T-helper 1 cell (primary cell): ENCODE data around the gene WASF1.

ENCODE experiments used
- DNase-seq, 5 donors: peaks; one replicate each; pipeline ENCODE4 v3.0.0-alpha.2; 2012 to 2020
- total RNA-seq, 4 donors: gene quantifications; one replicate each; lab custom pipeline; 2026; lab: John Stamatoyannopoulos, UW

The WASF1 gene
- total RNA-seq, result 0.30 to 1.9 (median 0.39) reads per million in 4 donors

DNA sequence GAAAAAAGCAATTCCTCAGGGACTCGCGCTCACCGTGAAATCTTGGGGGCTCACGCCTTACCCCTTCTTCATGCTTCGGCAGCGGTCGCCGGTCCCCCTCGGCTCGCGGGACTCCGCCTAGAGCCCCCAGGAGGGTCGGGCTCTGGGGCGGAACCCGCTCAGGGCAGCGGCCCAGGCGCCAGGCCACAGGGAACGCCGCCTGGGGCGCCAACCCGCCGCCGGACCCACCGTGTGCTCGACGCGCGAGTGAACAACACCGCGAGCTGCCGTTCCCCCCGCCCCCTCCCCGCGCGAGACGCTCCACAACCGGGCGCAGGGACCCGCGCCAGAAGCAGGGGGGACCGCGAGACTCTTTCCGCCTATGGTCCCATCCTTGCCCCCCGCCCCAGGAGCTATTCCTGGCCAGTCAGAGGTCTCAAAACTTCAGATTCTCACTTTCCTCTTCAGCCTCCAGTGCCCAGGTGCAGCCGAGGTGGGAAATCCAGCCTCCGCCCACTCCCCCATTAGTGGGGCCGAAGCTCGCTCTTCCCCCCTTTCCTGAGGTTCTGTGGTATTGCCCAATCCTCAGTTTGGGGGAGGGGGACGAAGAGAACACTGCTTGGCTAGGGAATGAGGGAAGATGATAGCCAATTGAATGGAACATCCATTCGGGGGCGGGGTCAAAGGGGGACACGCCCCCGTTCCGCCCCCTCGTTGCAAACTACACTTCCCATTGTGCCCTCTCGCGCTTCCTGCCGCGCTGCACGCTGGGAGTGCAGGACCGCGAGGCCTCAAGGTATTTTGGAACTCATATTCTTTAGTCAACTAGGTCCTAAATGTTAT, at the start of gene WASF1:
WASF1 (minus strand) TSS at position 265 of the 822 bp plus-strand sequence. CDS start 52,069 bp downstream, outside the sequence.
- DNase-seq, result peak; percentile 79 to 94 (median 86)

DNA sequence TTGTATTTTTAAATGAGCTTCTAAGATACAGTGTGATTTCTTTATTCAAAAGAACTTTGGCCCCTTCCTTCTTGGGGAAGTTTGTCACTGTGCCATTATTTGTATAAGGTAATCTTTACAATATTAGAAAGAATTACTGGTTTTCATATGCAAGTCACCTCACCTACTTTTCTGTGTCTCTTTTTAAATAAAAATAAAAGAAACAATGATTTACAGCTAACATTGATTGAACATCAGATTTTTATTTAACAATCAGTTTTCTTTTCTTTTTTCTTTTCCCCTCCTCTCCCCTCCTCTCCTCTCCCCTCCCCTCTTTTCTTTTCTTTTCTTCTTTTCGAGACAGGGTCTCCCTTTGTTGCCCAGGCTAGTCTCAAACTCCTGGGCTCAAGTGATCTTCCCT, 46.8 kb upstream of the WASF1 start:
- DNase-seq, result no peak

DNA sequence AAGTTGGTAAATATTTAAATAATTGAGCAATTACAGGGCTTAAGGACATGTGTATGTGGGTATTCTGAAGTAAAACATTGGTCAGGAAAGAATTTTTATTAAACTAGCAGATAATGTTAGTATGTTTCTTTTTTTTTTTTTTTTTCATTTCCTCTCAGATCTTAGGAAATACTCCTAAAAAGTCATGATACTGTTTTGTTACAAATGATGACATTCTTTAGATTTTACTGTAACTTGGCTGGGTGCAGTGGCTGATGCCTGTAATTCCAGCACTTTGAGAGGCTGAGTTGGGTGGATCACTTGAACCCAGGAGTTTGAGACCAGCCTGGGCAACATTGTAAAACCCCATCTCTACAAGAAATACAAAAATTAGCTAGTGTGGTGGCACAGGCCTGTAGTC, 42.3 kb upstream of the WASF1 start:
- no peak for DNase-seq

DNA sequence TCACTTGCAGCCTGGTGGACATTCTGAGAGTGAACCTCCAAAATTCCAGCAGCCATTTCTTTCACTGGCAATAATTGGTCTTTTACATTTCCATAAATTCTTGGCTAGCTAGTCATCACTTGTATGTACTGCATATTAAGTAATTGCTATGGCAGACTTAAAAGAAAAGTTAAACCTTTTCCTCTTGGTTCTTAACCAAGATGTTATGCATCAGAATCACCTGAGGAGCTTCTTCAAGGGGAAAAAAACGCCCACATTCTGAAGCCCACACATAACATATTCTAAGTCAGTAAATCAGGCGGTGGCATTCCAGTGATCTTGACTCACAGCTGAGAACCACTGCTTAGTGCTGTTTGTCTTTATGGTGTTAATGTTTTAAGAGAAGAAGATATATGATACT, 37.8 kb upstream of the WASF1 start:
- no peak for DNase-seq

DNA sequence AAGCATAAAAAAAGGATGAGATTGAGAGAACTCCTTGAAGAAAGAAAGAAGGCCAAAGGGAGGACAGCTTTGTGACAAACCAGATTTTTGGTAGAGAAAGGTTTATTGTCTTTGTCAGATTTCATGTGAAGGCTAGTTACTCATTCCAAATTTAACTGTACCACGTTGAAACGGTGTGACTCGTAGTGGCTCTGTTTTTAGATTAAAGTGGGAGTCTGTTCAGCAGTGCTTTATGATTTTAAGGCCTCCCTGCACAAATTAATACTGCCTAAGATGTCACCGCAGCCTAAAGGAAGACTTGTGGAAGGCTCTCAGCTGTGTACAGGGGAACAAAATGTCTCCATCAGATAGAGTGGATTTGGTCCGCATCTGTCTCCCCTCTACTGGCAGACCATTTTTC, 36.7 kb upstream of the WASF1 start:
- DNase-seq, result no peak

DNA sequence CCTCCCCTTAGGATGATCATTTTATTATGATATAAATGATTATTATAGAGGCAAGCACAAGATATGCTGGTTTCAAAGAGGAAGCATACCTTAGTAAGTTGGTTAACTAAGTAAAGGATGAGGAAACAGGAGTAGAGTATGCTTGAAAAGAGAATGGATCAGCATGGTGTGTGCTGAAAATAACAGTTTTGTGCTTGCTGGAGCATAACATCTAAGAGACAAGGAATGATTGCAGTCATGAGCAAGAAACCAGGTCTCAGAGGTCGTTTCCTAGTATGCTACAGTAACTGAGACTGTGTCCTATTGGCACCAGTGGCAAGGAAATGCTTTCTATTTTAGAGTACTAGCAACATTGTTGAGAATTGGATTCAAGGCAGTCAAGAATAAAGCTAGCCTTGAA, 34.9 kb upstream of the WASF1 start:
- no peak for DNase-seq

DNA sequence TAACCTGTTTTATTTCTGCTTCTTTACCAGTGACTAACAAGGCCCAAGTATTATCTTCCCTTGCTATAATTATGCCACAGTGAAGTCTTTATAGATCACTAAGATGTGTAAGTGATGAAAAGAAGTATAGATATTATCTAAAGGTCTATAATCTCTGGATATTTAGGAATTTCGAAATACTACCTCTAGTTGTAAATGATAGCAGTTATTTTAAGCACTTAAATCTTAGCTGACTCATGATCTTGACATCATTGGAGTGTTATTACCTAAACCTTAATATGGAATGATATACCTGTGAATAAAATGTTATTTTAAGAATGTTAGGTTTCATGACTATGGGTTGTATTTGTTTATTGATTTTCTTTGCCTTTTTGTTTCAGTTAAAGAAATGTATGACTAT, 32.3 kb upstream of the WASF1 start:
- DNase-seq, result no peak

DNA sequence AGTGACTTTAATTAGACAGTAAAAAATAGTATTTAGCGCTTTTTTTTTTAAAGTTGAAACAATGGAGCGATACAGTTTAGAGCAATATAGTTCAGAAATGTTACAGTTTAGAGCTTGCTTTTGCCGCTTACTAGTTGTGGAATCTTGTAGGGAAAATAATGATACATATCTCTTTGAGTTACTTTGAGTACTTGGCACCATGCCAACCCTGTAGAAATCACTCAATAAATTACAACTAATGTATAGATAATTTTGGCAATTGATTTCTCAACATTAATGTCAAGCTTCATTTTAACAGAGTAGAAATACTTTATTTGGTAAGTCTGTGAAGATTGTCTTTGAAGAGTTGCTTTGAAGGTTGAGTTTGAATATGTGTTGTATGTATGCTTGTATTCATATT, 28.2 kb upstream of the WASF1 start:
- no peak for DNase-seq

DNA sequence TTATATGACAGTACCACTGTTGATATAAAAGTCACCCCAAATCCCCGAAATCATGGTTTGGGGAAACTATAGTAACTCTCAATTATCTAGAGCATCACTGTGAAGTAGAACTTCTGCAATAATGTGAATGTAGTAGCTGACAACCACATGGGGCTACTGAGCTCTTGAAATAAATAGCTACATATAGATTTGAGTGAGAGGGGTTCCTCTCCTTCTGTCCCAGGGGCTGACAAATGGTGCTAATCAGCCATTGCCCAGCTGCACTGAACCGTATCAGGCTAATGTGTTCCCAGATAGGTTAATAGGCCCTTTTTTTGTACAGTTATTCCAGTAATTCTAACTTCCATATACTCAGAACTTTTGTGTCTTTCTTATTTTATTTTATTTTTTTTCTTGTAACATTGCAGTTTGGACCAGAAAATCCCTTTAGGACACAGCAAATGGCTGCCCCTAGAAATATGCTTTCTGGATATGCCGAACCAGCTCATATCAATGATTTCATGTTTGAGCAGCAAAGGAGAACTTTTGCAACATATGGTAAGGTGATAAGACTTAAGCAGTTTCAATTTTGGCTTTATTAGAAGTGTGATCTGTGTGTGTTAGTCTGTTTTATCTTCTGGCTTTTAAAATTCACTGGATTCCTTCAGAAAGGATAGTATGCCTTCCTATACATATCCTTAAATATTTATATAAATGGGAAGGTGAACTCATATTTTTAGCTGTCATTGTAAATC, 21.8 kb upstream of the WASF1 start:
- no peak for DNase-seq

DNA sequence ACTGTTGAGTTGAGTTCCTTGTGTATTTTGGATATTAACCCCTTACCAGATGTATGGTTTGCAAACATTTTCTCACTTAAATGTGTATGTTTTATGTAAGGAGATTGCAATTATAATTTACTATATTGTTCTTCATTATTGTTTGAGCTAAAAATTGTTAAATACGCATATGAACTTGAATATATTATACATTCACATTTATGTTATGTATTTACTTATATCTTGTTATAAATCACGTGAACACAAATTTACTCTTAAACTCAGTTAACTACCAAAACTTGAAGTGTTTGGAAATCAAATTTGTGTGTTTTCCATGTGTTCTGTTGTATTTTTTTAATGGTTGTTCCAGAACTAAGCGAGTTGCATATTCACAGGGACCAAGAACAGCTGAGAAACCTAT, 19.1 kb upstream of the WASF1 start:
- no peak for DNase-seq

DNA sequence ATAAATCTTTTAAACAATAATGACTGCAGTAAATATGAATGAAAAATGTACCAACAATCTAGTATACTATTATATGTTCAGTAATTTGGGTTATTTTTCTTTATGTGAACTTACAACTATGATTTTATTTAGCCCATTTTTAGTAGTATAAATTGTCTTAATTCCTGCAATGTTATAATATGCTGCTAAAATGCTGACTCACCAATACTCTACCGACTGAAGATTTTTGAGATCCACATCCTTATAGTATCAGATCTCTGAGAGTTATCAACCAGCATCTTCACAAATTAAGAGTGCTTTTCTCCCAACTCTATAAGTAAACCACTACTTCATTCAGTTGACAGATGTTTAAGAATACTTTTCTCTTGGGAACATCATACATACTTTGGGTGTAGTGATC, 17.4 kb upstream of the WASF1 start:
- no peak for DNase-seq

DNA sequence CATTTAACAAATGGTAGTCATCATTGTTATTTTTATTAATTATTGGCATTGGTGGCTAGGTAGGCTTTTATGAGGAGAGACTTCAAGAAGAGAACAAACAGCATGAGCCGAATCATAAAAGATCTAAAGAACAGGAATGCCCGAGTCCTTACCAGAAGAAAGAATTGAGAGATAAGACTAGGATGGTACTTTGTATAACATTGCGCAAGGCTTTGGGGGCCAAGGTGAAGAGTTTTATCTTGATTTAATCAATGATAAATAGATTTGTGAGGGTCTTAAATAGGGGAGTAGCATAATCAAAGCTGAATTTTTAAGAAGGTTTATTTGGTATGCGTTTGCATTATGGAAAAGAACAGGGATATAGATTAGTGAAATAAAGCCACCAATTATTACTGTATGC, 16.2 kb upstream of the WASF1 start:
- DNase-seq, result no peak

DNA sequence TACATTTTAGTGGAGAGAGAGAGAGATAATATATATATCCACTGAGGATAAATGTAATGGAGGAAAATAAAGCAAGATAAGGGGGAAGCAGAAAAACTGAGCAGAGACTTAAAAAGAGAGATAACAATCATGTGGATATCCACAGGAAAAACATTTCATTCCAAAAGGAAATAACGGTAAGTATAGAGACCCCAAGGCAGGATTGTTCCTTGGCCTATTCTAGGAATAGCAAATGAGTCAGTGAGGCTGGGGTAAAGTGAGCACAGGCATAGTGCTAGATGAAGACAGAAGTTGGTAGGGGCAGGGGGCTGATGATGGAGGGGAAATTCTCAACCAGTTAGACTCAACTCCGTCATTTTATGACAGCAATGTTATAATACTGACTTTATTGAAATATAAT, 12.0 kb upstream of the WASF1 start:
- no peak for DNase-seq

DNA sequence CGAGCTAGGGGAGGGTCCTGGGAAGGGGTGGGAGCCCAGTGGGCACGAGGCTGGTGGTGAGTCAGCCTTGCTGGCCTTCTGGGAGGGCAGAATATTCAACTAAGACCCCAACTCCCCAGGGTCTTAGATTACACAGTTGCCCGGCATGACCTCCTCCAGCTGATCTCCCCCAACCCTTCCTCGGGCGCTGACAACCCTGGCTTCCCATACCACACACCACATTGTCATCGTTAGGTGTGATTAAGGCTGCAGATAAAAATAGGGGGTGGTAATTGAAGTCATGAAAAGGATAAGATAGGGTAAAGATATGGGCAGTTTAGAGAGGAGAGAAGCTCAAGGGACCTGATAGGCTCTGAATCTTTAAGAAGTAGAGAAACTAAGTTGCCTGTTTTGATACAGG, 11.3 kb upstream of the WASF1 start:
- DNase-seq, result no peak

DNA sequence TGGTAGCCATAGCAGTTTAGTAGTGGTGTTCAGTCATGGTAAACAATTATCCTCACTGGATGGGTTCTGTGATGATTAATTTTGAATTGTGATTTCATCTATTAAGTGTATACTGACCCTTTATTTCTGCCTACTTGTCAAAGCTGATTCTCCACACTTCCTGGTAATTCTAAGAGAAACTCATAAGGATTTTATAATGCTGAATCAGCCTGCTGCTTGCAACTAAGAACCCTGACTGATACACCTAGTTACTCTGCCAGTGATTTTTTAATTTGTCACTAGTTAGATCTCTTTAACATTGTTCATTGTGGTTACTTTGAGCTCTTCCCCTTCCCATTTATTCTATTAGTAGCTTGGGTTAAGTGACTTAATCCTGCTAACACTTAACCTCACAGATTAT, 9.3 kb upstream of the WASF1 start:
- DNase-seq, result no peak

DNA sequence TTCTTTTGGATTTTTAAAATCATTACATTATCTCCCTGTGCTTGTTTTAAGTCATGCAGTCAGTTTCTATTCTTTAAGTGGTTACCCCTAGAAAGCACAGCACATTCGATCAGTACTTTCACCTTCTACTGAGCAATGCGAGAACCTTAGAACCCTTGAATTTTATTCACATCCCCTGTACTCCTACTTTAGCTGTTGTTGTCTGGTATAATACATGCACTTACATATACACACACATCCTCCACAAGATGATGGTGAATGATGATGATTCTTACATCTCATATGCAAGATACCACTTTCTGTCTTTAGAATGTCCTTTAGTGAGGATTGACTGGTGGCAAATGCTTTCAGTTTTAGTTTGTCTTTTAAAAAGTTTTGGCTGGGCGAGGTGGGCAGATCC, 6.4 kb upstream of the WASF1 start:
- DNase-seq, result peak in 1 of 5 donors; percentile 9

DNA sequence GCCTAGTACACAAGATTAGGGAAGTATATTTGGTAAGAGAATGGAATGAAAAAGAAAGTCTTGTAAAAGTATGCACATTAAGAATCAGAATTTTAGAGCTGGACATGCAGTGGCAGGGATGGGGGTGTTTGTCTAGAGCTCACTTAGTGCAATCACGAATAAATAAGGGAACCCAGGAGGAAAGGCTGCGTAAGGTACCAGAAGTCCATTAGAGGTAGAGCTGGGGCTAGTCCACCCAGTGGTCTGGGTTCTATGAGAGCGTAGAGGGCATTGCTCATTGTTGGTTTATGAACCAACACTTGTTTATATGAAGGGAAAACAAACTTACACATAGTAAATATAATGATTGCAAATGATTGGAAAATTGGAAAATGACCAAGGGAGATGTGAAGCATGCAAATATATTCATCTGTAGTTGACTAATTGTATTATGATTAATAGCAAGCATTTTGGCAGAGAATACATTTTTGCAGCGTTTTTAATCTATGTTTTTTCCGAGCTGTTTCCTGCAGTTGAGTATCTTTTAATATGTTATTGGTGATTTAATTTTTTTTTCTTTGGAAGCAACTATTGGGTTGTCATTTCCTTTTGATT, 3.9 kb upstream of the WASF1 start:
- DNase-seq, result no peak

DNA sequence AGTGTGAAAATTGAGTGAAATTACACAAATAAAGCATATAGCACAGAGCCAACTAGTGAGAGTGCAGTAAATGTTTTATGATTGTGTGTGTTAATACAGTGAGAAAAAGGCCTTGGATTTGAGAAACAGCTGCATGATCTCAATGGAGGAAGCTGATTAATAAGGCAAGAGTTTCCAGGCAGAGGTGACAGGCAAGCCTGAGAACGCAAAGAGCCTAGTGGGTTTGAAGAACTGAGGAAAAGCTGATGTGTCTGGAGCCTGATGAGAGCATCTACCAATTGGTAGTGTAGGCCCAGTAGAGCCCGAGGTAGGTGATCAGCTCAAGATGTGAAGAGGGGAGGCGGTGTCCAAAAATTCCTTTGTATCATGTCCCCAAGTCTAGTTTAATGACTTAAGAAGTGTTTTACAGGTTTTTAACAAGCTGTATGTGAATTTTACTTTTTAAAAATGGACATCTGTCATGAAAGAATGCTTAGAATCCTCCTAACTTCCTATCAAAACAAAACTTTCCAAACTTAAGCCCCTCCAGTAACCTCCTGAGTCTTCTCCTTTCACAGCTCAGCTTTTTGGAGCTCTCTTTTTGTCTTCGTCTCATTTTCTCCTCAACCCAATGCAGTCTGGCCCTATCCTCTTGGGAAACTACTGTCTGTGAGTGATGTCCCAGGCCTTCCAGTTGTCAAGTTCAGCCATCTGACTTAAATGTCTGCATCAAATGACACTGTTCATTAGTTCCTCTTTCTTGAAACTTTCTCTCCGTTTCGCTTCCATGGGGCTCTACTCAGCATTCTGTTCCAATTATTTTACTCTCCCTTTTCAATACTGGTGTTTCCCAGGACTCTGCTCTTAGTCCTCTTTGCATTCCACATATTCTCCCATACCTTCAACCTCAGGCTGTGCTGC, 1.9 kb upstream of the WASF1 start:
- no peak for DNase-seq

DNA sequence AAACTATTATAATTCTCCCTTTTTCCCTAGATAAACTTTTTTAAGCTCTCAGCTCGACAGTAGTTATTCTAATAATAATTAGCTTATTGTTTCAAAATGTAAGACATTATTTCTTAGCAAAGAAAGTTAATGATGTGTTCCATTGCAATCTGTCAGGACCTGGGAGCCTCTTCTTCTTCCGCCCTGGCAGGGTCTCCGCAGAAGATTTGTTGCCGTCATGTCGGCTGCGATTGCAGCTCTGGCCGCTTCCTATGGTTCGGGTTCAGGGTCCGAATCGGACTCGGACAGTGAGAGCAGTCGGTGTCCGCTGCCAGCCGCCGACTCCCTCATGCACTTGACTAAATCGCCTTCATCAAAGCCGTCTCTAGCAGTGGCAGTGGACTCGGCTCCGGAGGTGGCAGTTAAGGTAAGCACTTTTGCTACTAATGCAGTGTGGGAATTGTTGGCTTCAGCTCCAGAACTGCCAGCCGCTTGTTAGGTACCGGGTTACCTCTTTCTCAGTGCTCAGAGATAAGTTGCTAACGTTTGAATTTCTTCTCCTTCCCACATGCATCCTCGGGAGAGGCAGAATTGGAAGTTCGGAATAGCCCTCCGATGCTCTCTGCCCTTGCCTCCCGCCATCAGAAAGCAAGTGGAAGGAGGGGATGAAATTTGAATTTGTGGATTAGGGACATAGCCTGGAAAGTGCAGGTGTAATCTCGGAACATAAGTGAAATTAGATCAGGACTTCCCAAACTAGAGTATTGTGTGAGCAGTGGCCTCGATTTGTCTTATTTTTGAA, 948 bp upstream of the WASF1 start, which contains the start of gene CDC40:
CDC40 (plus strand) TSS at position 200 of the 781 bp plus-strand sequence; CDS start at position 218, 18 bp downstream.
- peak in 4 of 5 donors; percentile 16 to 47 (median 39) for DNase-seq

DNA sequence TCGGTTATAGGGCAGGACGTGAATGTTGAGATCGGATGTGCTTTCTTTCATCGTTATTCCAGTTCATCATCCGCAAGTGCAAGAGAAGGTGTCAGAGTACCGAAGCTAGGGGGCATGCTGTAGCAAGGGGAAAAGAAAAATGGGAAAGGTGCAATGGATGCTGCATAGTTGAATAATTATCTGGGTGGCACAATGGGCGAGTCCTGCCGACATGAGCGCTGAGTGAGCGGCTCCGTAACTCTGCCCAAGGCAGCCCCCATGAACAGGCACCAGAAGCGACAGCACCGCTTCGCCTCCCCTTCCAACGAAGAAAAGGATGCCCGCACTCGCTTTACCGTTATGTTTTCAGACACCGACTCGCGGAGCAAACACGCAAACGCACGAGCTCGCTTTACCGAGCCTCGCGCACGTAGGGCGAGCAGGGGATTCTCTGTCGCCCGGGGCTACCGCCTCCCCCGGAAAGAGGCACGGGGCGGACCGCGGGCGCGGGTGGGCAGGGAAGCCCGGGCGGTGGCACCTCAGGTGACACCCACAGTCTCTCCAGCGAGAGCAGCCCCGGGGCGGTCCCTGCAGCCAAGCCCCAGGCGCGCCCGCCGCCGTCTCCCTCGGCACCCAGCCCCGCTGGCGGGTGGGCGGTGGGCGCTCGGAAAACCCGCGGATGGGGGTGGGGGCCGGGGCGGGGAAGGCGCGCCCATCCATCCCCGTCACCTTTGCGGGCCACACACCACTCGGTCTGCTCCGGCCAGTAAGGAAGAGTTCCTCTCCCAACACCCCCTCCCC, 654 bp downstream of the WASF1 start:
- DNase-seq, result peak; percentile 42 to 72 (median 56)
